Prostate gland (tissue), 2 donors: ENCODE results near the gene POU3F1. TPM values are rescaled to one million over a fixed set of nuclear protein-coding genes. Genes with fewer than 3 reads are reported as not detected.

Experiments
- DNase-seq: peaks from one replicate; pipeline ENCODE4 v3.0.0-alpha.2; 2019; ENCODE audit warnings: low spot score
- H3K27ac ChIP-seq, 2 donors: fragments of 200-600 bp; sonication (generic); 2 replicates each; pipeline ENCODE4 v1.5.1; 2017 to 2019
- H3K27me3 ChIP-seq: fragments of 200-600 bp; sonication (generic); replicated peaks from 2 replicates; pipeline ENCODE4 v1.5.1; 2019; ENCODE audit not compliant: insufficient read depth
- H3K36me3 ChIP-seq, 2 donors: fragments of 200-600 bp; sonication (generic); 1 replicate in 1 of 2; 2 replicates in 1 of 2; pipeline versions ENCODE4 v1.5.1 to v1.8.1; 2017 to 2019
- H3K4me1 ChIP-seq: fragments of 200-600 bp; sonication (generic); replicated peaks from 2 replicates; pipeline ENCODE4 v1.5.1; 2019
- H3K4me3 ChIP-seq, 2 donors: fragments of 200-600 bp; sonication (generic); 2 replicates each; pipeline ENCODE4 v1.5.1; 2017 to 2019
- H3K9me3 ChIP-seq: fragments of 200-600 bp; sonication (generic); 2 replicates; pipeline ENCODE4 v1.5.1; 2017
- CTCF ChIP-seq, 4 experiments: fragments of 200-600 bp in 2 of 4; fragments of 450-650 bp in 2 of 4; sonication (generic) in 2 of 4; IDR thresholded peaks; 1 replicate in 3 of 4; 2 replicates in 1 of 4; pipeline ENCODE4 v1.5.1; 2016 to 2019; ENCODE audit warnings: antibody characterized with exemption in 4 of 4, mild to moderate bottlenecking in 2 of 4, moderate library complexity in 2 of 4
- POLR2A ChIP-seq: fragments of 450-650 bp; IDR thresholded peaks from one replicate; pipeline ENCODE4 v1.6.1; 2016; ENCODE audit warnings: antibody characterized with exemption, mild to moderate bottlenecking
- POLR2AphosphoS5 ChIP-seq: sonication (generic); formaldehyde crosslinking; IDR thresholded peaks from one replicate; pipeline ENCODE4 v1.6.1; 2017; ENCODE audit warnings: antibody characterized with exemption
- WGBS: methylation state at CpG from one replicate; pipeline ENCODE4 v1.1.5; 2018; 5-methylcytosine and 5-hydroxymethylcytosine counted together
- intact Hi-C: fragments of 100-400 bp; cut with DNase I; formaldehyde crosslinking; loops from one replicate; pipeline ENCODE4 v1.14.2; 2022
- total RNA-seq, 2 donors: library from RNA; depleted of rRNA; stranded (reverse); fragments of >200 nt; gene quantifications; one replicate each; pipeline ENCODE4 v1.1.0, GENCODE V29; 2016

Gene POU3F1
- total RNA-seq, 2 donors from 2014 or later, result 0.09 to 3.4 TPM

DNA sequence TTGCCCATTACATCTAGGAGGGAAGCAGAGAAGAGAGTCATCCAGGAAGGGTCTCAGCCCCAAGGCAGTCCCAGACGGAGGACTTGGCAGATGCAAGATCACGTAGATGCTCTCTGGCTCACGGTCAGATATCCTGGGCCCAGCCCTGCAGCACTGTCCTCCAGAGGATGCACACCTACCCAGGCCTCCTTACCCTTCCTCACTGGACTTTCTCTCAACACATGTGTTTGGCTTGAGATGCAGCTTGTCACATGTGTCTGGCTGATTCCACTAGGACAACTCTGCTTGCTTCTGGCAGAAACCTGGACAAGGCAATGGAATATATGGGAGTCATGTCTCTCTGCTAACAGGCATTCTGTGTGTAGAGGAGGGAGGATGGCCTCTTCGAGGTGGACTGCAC lies 32.4 kb upstream of the POU3F1 start:
- no peak overlapping the region for H3K27ac ChIP-seq
- H3K27me3 ChIP-seq, result no peaks in the 10 kb centered on the region
- H3K4me1 ChIP-seq, result no peaks in the 10 kb centered on the region
- no peak for DNase-seq
- no peaks in the 10 kb centered on the region for H3K36me3 ChIP-seq
- no peak overlapping the region for H3K4me3 ChIP-seq
- 74% methylated on average over 4 of the region's 4 CpGs for WGBS
- intact Hi-C loops, result no loop called here
- TF ChIP-seq POLR2A (no peak), POLR2AphosphoS5 (no peak), CTCF (IDR thresholded peaks at IDR 0.05) (no peak)
- H3K9me3 ChIP-seq, result no peaks in the 10 kb centered on the region

- DNase-seq, result no peak
- no peak overlapping the region for H3K27ac ChIP-seq
- intact Hi-C loops, result no loop called here
- no peaks in the 10 kb centered on the region for H3K4me1 ChIP-seq
- H3K27me3 ChIP-seq, result no peaks in the 10 kb centered on the region
- no peaks in the 10 kb centered on the region for H3K9me3 ChIP-seq
- no peak overlapping the region for H3K4me3 ChIP-seq
- TF ChIP-seq CTCF (IDR thresholded peaks at IDR 0.05), result no peak
- TF ChIP-seq POLR2A, result no peak
- WGBS, result 95% methylated on average over 3 of the region's 3 CpGs
- no peaks in the 10 kb centered on the region for H3K36me3 ChIP-seq
Observed at GRCh38 chr1:38077523-38078147, 31.0 kb upstream of the POU3F1 start.

- H3K4me1 ChIP-seq, result no peaks in the 10 kb centered on the region
- no peak overlapping the region for H3K4me3 ChIP-seq
- no peaks in the 10 kb centered on the region for H3K27me3 ChIP-seq
- TF ChIP-seq CTCF (IDR thresholded peaks at IDR 0.05) (no peak), POLR2A (no peak)
- intact Hi-C loops, result no loop called here
- no peaks in the 10 kb centered on the region for H3K36me3 ChIP-seq
- H3K27ac ChIP-seq, result no peak overlapping the region
- DNase-seq, result no peak
- no peaks in the 10 kb centered on the region for H3K9me3 ChIP-seq
- WGBS, result 55% methylated on average over 6 of the region's 6 CpGs
Observed at GRCh38 chr1:38076455-38076854, 29.9 kb upstream of the POU3F1 start.

- Histone ChIP-seq H3K36me3 (no peaks in the 10 kb centered on the region), H3K27ac (no peak overlapping the region), H3K9me3 (no peaks in the 10 kb centered on the region), H3K4me3 (no peak overlapping the region), H3K4me1 (peaks cover 3% of the 10 kb centered on the region), H3K27me3 (no peaks in the 10 kb centered on the region)
- WGBS, result 41% methylated on average over 6 of the region's 6 CpGs
- intact Hi-C loops, result no loop called here
- TF ChIP-seq POLR2AphosphoS5, result no peak
- TF ChIP-seq CTCF (IDR thresholded peaks at IDR 0.05), result no peak
- TF ChIP-seq POLR2A, result no peak
- DNase-seq, result no peak
Observed at GRCh38 chr1:38076038-38076437, 29.4 kb upstream of the POU3F1 start.

- 98% methylated on average over 5 of the region's 5 CpGs for WGBS
- TF ChIP-seq CTCF (IDR thresholded peaks at IDR 0.05), result no peak
- no peak for TF ChIP-seq POLR2A
- no peak for TF ChIP-seq POLR2AphosphoS5
- no peaks in the 10 kb centered on the region for H3K36me3 ChIP-seq
- no peak overlapping the region for H3K27ac ChIP-seq
- intact Hi-C loops, result no loop called here
- no peaks in the 10 kb centered on the region for H3K9me3 ChIP-seq
- no peak for DNase-seq
- H3K4me3 ChIP-seq, result no peak overlapping the region
- H3K4me1 ChIP-seq, result peaks cover 3% of the 10 kb centered on the region
- H3K27me3 ChIP-seq, result no peaks in the 10 kb centered on the region
Observed at GRCh38 chr1:38075191-38075590, 28.6 kb upstream of the POU3F1 start.
